ENCODE results near the gene HNRNPA0.

Gene HNRNPA0

GRCh38 chr5:137716337-137716736 is 37.8 kb downstream of the HNRNPA0 start:
- no peak for DNase-seq

GRCh38 chr5:137715456-137715855 is 38.7 kb downstream of the HNRNPA0 start:
- no peak for DNase-seq

GRCh38 chr5:137714946-137715345 is 39.2 kb downstream of the HNRNPA0 start:
- DNase-seq = no peak

- no peak for DNase-seq
These were observed 39.7 kb downstream of the HNRNPA0 start for GRCh38 chr5:137714494-137714893.

GRCh38 chr5:137712139-137712667 is 42.0 kb downstream of the HNRNPA0 start:
- DNase-seq = no peak

- DNase-seq = peak; percentile 32
These were observed 44.1 kb downstream of the HNRNPA0 start for GRCh38 chr5:137710086-137710485.

GRCh38 chr5:137708796-137709559 is 45.2 kb downstream of the HNRNPA0 start:
- no peak for DNase-seq

- no peak for DNase-seq
These were observed 46.1 kb downstream of the HNRNPA0 start for GRCh38 chr5:137708062-137708461.

- peak; percentile 72 for DNase-seq
These were observed 47.3 kb downstream of the HNRNPA0 start for GRCh38 chr5:137706841-137707240.

GRCh38 chr5:137705106-137705505 is 49.1 kb downstream of the HNRNPA0 start:
- peak; percentile 24 for DNase-seq

- DNase-seq = no peak
These were observed 50.6 kb downstream of the HNRNPA0 start for GRCh38 chr5:137703565-137703964.

GRCh38 chr5:137700282-137700680 is 53.9 kb downstream of the HNRNPA0 start:
- no peak for DNase-seq

GRCh38 chr5:137699336-137700281 is 54.6 kb downstream of the HNRNPA0 start:
- DNase-seq = no peak

- peak; percentile 45 for DNase-seq
These were observed 57.7 kb downstream of the HNRNPA0 start for GRCh38 chr5:137696481-137696880.

- no peak for DNase-seq
These were observed 58.3 kb downstream of the HNRNPA0 start for GRCh38 chr5:137695651-137696428.
